IPS DF 6.9 (cell line): Measurements from ENCODE around the gene PDK2.

Experiments
- DNase-seq: peaks from one replicate; pipeline ENCODE4 v3.0.0-alpha.2; 2013; ENCODE audit warnings: low read depth, low spot score
- H3K27ac ChIP-seq: one replicate; pipeline ENCODE4 v1.5.1; 2013; ENCODE audit warnings: low read length, control low read depth
- H3K27me3 ChIP-seq: 2 replicates; pipeline ENCODE4 v1.6.1; 2013; ENCODE audit warnings: mild to moderate bottlenecking, low read length; ENCODE audit not compliant: control insufficient read depth, insufficient read depth
- H3K36me3 ChIP-seq: 2 replicates; pipeline ENCODE4 v1.6.1; 2013; ENCODE audit warnings: low read length; ENCODE audit not compliant: control insufficient read depth, insufficient read depth
- H3K4me1 ChIP-seq: 2 replicates; pipeline ENCODE4 v1.6.1; 2013; ENCODE audit warnings: low read length; ENCODE audit not compliant: control insufficient read depth, insufficient read depth
- H3K4me3 ChIP-seq: 2 replicates; pipeline ENCODE4 v1.5.1; 2013; ENCODE audit warnings: mild to moderate bottlenecking, low read length
- H3K9me3 ChIP-seq: 2 replicates; pipeline ENCODE4 v1.6.1; 2013; ENCODE audit warnings: low read length, inconsistent platforms; ENCODE audit not compliant: control insufficient read depth, insufficient read depth
- WGBS: extraction: QIAGEN DNeasy Blood & Tissue Kit; methylation state at CpG from one replicate; pipeline ENCODE4 v1.1.7; 2013; ENCODE audit warnings: mixed read lengths, missing lambda C conversion rate; ENCODE audit not compliant: insufficient read length, insufficient coverage; 5-methylcytosine and 5-hydroxymethylcytosine counted together

Gene PDK2

DNA sequence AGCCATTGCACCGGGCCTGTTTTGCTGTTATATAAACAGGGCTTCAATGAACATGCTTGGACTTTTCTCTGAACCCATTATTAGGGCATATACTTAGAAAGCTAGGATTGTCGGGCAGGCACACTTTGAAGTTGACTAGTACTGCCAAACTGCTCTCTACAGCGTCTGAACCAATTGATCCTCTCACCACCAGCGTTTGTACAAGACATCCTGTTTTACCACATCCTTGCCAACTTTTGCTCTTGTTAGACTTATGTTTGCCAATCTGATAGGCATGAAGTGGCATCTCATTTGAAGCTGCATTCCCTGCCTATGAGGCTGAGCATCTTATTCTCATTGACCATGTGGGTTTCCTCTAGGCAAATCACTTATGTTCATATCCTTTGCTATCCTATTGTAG is 62.7 kb downstream of the PDK2 start:
- no peak for DNase-seq
- Histone ChIP-seq H3K4me3 (no peak overlapping the region), H3K9me3 (no peaks in the 10 kb centered on the region), H3K27ac (no peak overlapping the region), H3K4me1 (peaks cover 1% of the 10 kb centered on the region; the same call in 1 of the 2 replicates), H3K36me3 (no peaks in the 10 kb centered on the region), H3K27me3 (no peaks in the 10 kb centered on the region)
- WGBS, result no CpG with 5 or more reads among the region's 4 CpGs

DNA sequence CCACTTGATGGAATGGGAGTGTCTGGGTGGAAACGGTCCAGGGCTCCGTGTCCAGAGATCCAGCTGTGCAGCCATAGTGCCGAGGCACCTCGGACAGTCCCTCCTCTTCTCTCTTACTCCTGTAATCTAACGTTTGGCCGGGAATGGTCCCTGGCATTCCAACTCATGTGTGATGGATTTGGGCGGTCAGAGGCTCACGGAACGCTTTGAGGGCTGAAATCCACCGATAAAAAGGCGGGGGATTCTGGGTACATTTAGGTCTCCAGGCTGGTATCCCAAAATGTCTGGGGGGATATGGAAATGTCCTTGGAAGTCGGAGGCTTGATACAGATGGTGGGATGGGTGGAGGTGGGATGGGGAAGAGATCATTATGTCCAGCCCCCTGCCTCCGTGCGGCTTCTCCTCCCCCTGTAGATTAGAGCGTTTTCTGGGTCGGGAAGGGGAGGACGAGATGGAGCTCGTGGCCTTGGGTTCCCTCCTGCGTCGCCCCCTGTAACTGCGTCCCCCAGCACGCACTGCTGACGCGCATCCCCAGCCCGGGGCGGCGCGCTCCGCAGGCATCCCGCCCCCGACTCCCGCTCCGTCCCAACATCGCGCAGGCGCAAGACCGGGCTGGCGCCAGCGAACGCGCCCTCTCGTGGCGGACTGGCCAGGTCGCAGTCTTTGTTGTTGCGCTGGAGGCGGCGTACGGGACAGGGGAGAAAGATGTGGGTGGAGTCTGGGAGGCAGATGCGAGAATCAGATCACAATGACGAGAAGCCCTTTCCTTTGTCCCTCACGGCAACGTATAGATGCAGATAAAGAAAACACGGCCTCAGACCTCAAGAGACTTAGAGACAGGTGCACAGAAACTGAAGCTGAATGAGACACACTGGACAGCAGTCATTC is 66.1 kb downstream of the PDK2 start:
- H3K27me3 ChIP-seq, result no peaks in the 10 kb centered on the region
- no peaks in the 10 kb centered on the region for H3K4me1 ChIP-seq
- H3K27ac ChIP-seq, result no peak overlapping the region
- WGBS, result no CpG with 5 or more reads among the region's 53 CpGs
- peak; percentile 99 for DNase-seq
- peak overlapping the region; percentile 23; the same call in 1 of the 2 replicates for H3K4me3 ChIP-seq
- no peaks in the 10 kb centered on the region for H3K36me3 ChIP-seq
- H3K9me3 ChIP-seq, result no peaks in the 10 kb centered on the region
